Measurements from ENCODE around the gene BCLAF3. TPM values are rescaled to one million over a fixed set of nuclear protein-coding genes. Genes with fewer than 3 reads are reported as not detected.

Gene BCLAF3
- total and polyA plus RNA-seq, 2 of the 4 experiments (the other 2 are of a cell fraction), result 1.6 TPM

DNA sequence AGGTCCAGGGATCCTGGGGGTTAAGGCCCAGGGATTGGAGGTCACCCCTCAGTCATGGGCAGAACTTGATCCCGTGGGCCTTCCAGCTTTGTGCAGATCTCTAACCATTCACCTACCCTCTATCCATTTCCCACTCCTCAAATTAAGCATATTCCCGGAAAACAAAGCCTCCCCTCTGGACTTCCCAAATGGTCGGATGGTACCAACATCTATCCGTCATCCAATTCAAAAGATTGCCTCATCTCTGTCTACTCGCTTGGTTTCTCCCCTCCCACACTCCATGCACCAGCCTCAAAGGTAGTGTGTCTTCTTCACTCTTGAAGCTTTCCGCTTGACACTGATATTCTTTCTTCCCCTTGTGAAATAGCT, 473 bp upstream of the BCLAF3 start:
- Histone ChIP-seq H3K4ac (ENCODE audit: low read depth, low read length) (peak overlapping the region; percentile 33; the same call in 1 of the 2 replicates), H3K4me3 (ENCODE audit: insufficient read depth, low read depth, low read length) (peak overlapping the region; percentile 44; the same call in 1 of the 2 replicates), H3K18ac (ENCODE audit: low read depth, low read length) (peak overlapping the region; percentile 87), H3K23ac (ENCODE audit: low read depth, low read length) (no peak overlapping the region), H3K9ac (ENCODE audit: low read depth, low read length) (peak overlapping the region; percentile 50), H3K4me2 (ENCODE audit: low read depth, low read length) (peak overlapping the region; percentile 94), H2AK9ac (replicated peaks; ENCODE audit: low read depth, low read length, poor library complexity) (no peak overlapping the region), H4K5ac (ENCODE audit: low read depth, low read length) (peak overlapping the region; percentile 99), H3K79me1 (ENCODE audit: low read depth in 1 of 2, low read length in 2 of 2) (peaks cover 0 to 8% of the 10 kb centered on the region in 2 experiments; a peak in 1 of 4 replicates), H3K14ac (replicated peaks; ENCODE audit: low read depth, low read length) (peak overlapping the region; percentile 17; the same call in 1 of the 2 replicates), H3K9me1 (ENCODE audit: insufficient read depth, low read length) (0 out of 2 replicates have a peak, but pooled peaks cover 3% of the 10 kb centered on the region), H2BK5ac (ENCODE audit: low read depth, low read length, poor library complexity, severe bottlenecking) (peak overlapping the region; percentile 12), H2AFZ (replicated peaks; ENCODE audit: low read length, poor library complexity) (peak overlapping the region; percentile 89), H3K27ac (ENCODE audit: insufficient read depth, low read length) (peak overlapping the region; percentile 56; the same call in 1 of the 2 replicates), H3K27me3 (ENCODE audit: control insufficient read depth, insufficient read depth, low read length) (peaks cover 1% of the 10 kb centered on the region), H4K20me1 (ENCODE audit: insufficient read depth, low read length) (no peaks in the 10 kb centered on the region), H2BK20ac (ENCODE audit: low read depth, low read length) (no peak overlapping the region), H2BK120ac (ENCODE audit: low read depth, low read length) (no peak overlapping the region), H3K56ac (ENCODE audit: extremely low read depth, insufficient read depth, low read length) (no peak overlapping the region), H2AK5ac (ENCODE audit: low read depth, low read length) (0 out of 2 replicates have a peak overlapping the region, but pooled peaks have one; percentile 48), H4K91ac (ENCODE audit: insufficient read depth, low read depth, low read length) (peak overlapping the region; percentile 70), H3K4me1 (ENCODE audit: control insufficient read depth, insufficient read depth, low read length) (no peaks in the 10 kb centered on the region; the same call in 1 of the 2 replicates), H4K8ac (ENCODE audit: low read depth in 2 of 2, low read length in 2 of 2) (peak overlapping the region; percentile 93 to 99), H2BK15ac (ENCODE audit: low read depth, low read length) (peak overlapping the region; percentile 78; the same call in 1 of the 3 replicates), H3K36me3 (ENCODE audit: control insufficient read depth, insufficient read depth, low read length) (no peaks in the 10 kb centered on the region), H3K9me3 (ENCODE audit: control insufficient read depth, insufficient read depth, low read length) (no peaks in the 10 kb centered on the region)
- TF ChIP-seq RFX5 (IDR thresholded peaks at IDR 0.05; ENCODE audit: low read depth, low read length) (no peak), MXI1 (IDR thresholded peaks at IDR 0.05; ENCODE audit: borderline replicate concordance, low read depth, low read length) (no peak), CHD1 (IDR thresholded peaks at IDR 0.05; ENCODE audit: low read depth, low read length) (no peak), POLR2A (IDR thresholded peaks at IDR 0.05; ENCODE audit: low read depth, low read length) (no peak), MAFK (IDR thresholded peaks at IDR 0.05; ENCODE audit: low read depth, low read length) (no peak)
- ChIA-PET POLR2A (ENCODE audit: unreplicated experiment) (no interaction called here), CTCF (no interaction called here)
- dilution Hi-C loops (cut with HindIII; ENCODE audit: low sequenced_read_pairs, unreplicated experiment) (no loop called here), intact Hi-C loops (cut with micrococcal nuclease) (loop anchor here (1.0 to 10.0 kb wide), 5 partner anchors 76 to 619 kb away; partner anchors contain the start of gene MAP7D2), in situ Hi-C loops (cut with MboI; ENCODE audit: low sequenced_read_pairs) (loop anchor here (25.0 kb wide), 1 partner anchor 629 kb away; no protein-coding TSS in a partner anchor)
- ATAC-seq (ENCODE audit: low read depth), result no peak
- no TSS peak for BruUV-seq (replicated peaks)
- DNase-seq, result no peak
- WGBS, 2 experiments (ENCODE audit: extremely low coverage in 2 of 2, insufficient read length in 1 of 2), result 68% methylated on average over 5 of the region's 6 CpGs; no CpG with 5 or more reads in 1 of the 2 experiments
